Measurements from ENCODE around the gene YJU2. TPM values are rescaled to one million over a fixed set of nuclear protein-coding genes. Genes with fewer than 3 reads are reported as not detected.
"Not testable (repeated sequence)": the region's sequence is repeated elsewhere in the genome, so short reads cannot be mapped to it uniquely, and the experiment has no call there.

The YJU2 gene
- total and polyA plus RNA-seq, 2 experiments from 2014 or later, result 28.8 to 33.4 TPM

GRCh38 chr19:4229179-4229931 is 17.5 kb upstream of the YJU2 start, which contains the start of gene EBI3 (continued):
- TF ChIP-seq, protein P1, sequence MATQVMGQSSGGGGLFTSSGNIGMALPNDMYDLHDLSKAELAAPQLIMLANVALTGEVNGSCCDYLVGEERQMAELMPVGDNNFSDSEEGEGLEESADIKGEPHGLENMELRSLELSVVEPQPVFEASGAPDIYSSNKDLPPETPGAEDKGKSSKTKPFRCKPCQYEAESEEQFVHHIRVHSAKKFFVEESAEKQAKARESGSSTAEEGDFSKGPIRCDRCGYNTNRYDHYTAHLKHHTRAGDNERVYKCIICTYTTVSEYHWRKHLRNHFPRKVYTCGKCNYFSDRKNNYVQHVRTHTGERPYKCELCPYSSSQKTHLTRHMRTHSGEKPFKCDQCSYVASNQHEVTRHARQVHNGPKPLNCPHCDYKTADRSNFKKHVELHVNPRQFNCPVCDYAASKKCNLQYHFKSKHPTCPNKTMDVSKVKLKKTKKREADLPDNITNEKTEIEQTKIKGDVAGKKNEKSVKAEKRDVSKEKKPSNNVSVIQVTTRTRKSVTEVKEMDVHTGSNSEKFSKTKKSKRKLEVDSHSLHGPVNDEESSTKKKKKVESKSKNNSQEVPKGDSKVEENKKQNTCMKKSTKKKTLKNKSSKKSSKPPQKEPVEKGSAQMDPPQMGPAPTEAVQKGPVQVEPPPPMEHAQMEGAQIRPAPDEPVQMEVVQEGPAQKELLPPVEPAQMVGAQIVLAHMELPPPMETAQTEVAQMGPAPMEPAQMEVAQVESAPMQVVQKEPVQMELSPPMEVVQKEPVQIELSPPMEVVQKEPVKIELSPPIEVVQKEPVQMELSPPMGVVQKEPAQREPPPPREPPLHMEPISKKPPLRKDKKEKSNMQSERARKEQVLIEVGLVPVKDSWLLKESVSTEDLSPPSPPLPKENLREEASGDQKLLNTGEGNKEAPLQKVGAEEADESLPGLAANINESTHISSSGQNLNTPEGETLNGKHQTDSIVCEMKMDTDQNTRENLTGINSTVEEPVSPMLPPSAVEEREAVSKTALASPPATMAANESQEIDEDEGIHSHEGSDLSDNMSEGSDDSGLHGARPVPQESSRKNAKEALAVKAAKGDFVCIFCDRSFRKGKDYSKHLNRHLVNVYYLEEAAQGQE (IDR thresholded peaks at IDR 0.05; ENCODE audit: unreplicated experiment), result no peak
- TF ChIP-seq ETS1 (IDR thresholded peaks at IDR 0.05) (no peak), EZH2phosphoT487 (IDR thresholded peaks at IDR 0.05; ENCODE audit: unreplicated experiment) (no peak), ZNF331 (CRISPR knock-in tag; IDR thresholded peaks at IDR 0.05; ENCODE audit: low read depth) (no peak), STAT1 (IDR thresholded peaks at IDR 0.05; ENCODE audit: unreplicated experiment) (no peak)

DNA sequence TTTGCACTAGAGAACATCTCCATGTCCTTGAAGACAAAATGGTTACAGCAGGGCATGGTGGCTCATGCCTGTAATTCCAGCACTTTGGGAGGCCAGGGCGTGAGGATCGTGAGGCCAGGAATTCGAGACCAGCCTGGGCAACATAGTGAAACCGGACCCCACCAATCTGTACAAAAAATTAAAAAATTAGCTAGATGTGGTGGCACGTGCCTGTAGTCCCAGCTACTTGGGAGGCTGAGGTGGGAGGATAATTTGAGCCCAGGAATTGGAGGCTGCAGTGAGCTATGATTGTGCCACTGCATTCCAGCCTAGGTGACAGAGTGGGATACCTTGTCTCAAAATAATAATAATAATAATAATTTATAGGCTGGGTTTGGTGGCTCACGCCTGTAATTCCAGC is 16.6 kb upstream of the YJU2 start:
- H3K9me3 Mint-ChIP-seq; H2AFZ ChIP-seq; H3K9me2 ChIP-seq (ENCODE audit: insufficient read depth); H3K4me3 Mint-ChIP-seq; H3K36me3 Mint-ChIP-seq (ENCODE audit: low read depth); H3F3A ChIP-seq (replicated peaks; ENCODE audit: low read depth); H3K4me2 ChIP-seq; H3K27ac ChIP-seq (ENCODE audit: low read depth); H3K4me1 ChIP-seq (ENCODE audit: insufficient read depth); H3K36me3 ChIP-seq (ENCODE audit: insufficient read depth); H3K4me3 ChIP-seq; H4K20me1 ChIP-seq (replicated peaks; ENCODE audit: insufficient read depth); H3K4me1 Mint-ChIP-seq; H3K79me2 ChIP-seq (replicated peaks; ENCODE audit: insufficient read depth); DNase-seq (ENCODE audit: low spot score); H3K27ac Mint-ChIP-seq; H3K27me3 Mint-ChIP-seq (ENCODE audit: insufficient read depth, low read depth, poor library complexity); H3K27me3 ChIP-seq (ENCODE audit: insufficient read depth); ATAC-seq: not testable (repeated sequence)

DNA sequence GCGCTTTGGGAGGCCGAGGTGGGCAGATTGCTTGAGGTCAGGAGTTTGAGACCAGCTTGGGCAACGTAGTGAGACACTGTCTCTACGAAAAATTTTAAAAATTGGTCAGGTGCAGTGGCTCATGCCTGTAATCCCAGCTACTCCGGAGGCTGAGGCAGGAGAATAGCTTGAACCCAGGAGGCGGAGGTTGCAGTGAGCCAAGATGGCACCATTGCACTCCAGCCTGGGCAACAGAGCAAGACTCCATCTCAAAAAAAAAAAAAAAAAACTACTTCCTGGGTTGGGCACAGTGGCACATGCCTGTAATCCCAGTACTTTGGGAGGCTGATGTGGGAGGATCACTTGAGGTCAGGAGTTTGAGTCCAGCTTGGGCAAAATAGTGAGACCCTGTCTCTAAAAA is 15.4 kb upstream of the YJU2 start:
- H3K36me3 Mint-ChIP-seq (ENCODE audit: low read depth); H3K36me3 ChIP-seq (ENCODE audit: insufficient read depth); H3K27ac ChIP-seq (ENCODE audit: low read depth); H3K27me3 ChIP-seq (ENCODE audit: insufficient read depth); H3F3A ChIP-seq (replicated peaks; ENCODE audit: low read depth); H3K27ac Mint-ChIP-seq; H3K4me3 Mint-ChIP-seq; H3K4me1 ChIP-seq (ENCODE audit: insufficient read depth); H3K79me2 ChIP-seq (replicated peaks; ENCODE audit: insufficient read depth); H3K9me2 ChIP-seq (ENCODE audit: insufficient read depth); H3K4me3 ChIP-seq; H4K20me1 ChIP-seq (replicated peaks; ENCODE audit: insufficient read depth); DNase-seq (ENCODE audit: low spot score); H3K4me1 Mint-ChIP-seq; H2AFZ ChIP-seq; H3K9me3 Mint-ChIP-seq; H3K27me3 Mint-ChIP-seq (ENCODE audit: insufficient read depth, low read depth, poor library complexity); ATAC-seq; H3K4me2 ChIP-seq: not testable (repeated sequence)

DNA sequence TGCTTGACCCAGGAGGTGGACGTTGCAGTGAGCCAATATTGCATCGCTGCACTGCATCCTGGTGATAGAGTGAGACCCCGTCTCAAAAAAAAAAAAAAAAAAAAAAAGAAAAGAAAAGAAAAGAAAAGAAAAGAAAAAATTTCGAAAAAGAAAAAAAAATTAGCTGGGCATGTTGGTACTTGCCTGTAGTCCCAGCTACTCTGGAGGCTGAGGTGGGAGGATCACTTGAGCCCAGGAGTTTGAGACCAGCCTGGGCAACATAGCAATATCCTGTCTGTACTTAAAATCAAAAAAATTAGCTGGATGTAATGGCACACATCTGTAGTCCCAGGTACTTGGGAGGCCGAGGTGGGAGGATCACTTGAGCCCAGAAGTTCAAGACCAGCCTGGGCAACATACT is 14.7 kb upstream of the YJU2 start:
- H3F3A ChIP-seq (replicated peaks; ENCODE audit: low read depth); H3K27me3 Mint-ChIP-seq (ENCODE audit: insufficient read depth, low read depth, poor library complexity); H3K4me3 Mint-ChIP-seq; H3K9me3 Mint-ChIP-seq; H3K4me1 ChIP-seq (ENCODE audit: insufficient read depth); H3K36me3 ChIP-seq (ENCODE audit: insufficient read depth); H3K27ac ChIP-seq (ENCODE audit: low read depth); H3K27ac Mint-ChIP-seq; H3K36me3 Mint-ChIP-seq (ENCODE audit: low read depth); H3K9me2 ChIP-seq (ENCODE audit: insufficient read depth); DNase-seq (ENCODE audit: low spot score); H3K79me2 ChIP-seq (replicated peaks; ENCODE audit: insufficient read depth); H4K20me1 ChIP-seq (replicated peaks; ENCODE audit: insufficient read depth); H3K4me3 ChIP-seq; ATAC-seq; H3K4me1 Mint-ChIP-seq; H2AFZ ChIP-seq; H3K4me2 ChIP-seq; H3K27me3 ChIP-seq (ENCODE audit: insufficient read depth): not testable (repeated sequence)
